ENCODE results near the gene BCLAF3.
A peak's percentile ranks its signal among the peaks of the same experiment; 100 is the strongest.

Gene BCLAF3

DNA sequence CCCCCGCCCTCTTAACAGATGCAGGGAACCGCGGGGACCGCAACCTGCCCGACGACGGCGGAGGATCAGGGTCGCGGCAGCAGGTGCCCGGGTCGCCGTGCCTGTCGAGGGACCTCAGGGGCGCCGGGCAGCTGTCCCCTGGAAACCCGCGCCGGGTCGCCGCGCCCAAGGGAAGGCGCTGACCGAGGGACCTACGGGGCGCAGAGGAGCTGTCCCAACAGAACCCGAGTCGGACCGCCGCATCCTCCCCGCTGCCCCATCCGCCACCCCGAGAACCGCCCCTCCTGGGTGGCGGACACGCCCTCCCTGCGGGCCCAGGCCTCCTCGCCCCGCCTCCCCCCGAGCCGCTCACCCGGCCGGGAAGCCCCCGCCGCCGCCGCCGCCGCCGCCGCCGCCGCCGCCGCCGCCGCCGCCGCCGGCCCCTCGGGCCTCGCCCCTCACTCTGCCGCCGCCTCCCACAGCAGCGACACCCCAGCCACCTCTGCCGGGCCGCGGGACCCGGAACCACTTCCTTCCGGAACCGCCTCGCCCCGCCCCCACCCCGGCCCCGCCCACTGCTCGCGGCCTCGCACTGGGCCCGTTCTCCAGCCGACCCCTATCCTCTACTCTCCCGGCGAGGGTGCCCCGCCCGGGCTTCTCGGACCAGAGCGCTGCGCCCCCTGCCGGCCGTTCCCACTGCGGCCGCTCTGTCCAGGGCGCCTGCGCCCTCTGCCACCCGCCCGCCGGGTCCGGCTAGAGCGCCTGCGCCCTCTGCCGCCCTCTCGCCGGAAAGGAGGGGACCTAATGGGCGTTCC lies at the start of gene BCLAF3:
BCLAF3 (minus strand) TSS at position 506 of the 794 bp plus-strand sequence. CDS start 20,797 bp downstream, outside the sequence.
- DNase-seq = peak; percentile 86 to 93

- no peak for DNase-seq
Observed at GRCh38 chrX:20038966-20039365, 48.1 kb upstream of the BCLAF3 start.

- no peak for DNase-seq
Observed at GRCh38 chrX:20037186-20037585, 46.3 kb upstream of the BCLAF3 start.

DNA sequence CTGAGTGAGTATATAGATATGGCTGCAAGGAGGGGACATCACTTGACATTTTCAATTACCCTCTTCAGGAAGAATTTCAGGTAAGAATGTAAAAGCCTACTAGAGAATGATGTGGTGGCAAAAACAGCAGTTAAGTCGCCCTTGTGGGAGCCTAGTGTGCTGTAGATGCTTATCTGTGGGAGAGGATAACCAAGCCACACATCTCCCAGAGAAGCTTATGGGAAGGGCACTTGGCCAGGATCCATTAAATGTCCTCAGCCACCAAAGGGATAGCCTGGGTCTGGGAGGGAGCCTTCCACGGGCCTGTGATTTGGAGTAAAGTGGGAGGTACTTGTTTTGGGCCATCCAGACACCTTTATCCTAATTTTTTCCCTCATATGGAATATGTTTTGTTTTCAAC lies 41.3 kb upstream of the BCLAF3 start:
- no peak for DNase-seq

DNA sequence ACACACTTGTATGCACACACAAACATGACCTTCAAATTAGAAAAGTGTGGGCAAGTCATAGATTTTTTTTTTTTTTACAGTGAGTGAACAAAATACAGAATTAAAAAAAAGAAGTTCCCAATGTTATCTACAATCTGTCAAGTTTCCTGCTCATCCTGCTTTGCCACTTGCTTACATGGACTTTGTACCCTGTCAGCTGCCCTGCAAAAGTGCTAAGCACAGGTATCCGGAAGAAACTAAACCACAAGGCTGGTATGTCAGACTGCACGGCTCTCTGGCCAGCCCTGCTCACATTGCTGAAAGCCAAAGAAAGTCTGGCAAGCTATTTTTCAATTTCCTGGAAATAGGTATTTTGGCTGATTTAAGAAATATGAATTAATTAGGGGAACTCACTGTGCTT lies 38.9 kb upstream of the BCLAF3 start:
- DNase-seq = no peak

DNA sequence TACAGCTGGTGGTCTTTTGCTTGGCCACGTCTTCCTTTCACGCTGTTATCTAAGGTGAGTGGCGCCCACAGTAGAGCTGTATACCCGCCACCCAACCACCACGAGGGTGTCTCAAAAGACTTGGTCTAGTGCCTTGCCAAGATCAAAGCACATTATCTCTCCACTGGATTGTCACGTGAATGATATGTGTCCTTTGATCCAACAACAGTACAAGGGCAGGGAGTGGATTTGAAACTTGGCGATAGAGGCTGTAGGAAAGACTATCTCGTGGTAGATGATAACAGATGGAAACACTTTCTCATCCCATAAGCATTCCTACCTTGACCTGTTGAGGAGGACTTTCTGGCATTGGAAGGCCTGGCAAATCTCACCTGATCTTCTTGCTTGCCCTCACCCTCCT lies 37.7 kb upstream of the BCLAF3 start:
- no peak for DNase-seq

- no peak for DNase-seq
Observed at GRCh38 chrX:20026278-20026677, 35.4 kb upstream of the BCLAF3 start.

- DNase-seq = no peak
Observed at GRCh38 chrX:20019672-20020365, 29.0 kb upstream of the BCLAF3 start.

GRCh38 chrX:20016616-20016945 lies 25.7 kb upstream of the BCLAF3 start:
- no peak for DNase-seq

DNA sequence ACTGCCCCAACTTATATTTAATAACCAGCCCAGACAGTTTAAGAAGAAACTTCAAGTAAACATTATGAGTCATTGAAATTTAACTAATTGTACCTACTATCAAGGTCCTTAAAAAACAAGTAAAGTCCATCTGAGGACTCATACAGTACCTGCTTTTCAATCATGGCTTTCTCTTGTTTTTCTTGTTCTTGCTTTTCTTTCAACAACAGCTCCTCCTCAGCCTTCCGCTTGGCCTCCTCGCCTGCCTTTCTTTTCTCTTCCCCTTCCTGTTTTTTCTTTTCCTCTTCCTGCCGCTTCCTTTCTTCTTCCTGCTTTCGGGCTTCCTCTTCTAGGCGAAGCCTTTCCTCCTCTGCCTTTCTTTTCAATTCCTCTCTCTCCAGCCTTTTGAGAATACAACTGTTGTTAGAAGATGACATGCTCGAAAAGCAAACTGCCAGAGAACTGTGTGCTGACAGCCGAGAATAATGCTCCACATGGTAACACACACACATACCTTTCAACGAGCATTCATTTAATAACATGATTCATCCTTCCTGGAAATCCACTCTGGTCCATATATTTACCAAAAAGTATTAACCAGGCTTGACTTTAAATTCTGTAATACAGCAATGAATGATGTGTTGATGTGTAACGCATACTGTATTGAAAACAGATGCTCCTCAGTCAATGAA lies 25.2 kb upstream of the BCLAF3 start:
- DNase-seq = no peak

- DNase-seq = no peak
Observed at GRCh38 chrX:20015422-20015821, 24.6 kb upstream of the BCLAF3 start.

- no peak for DNase-seq
Observed at GRCh38 chrX:20011608-20012007, 20.7 kb upstream of the BCLAF3 start.

- no peak for DNase-seq
Observed at GRCh38 chrX:20007962-20008622, 17.2 kb upstream of the BCLAF3 start.

GRCh38 chrX:20005883-20006282 lies 15.0 kb upstream of the BCLAF3 start:
- no peak for DNase-seq

- DNase-seq = no peak
Observed at GRCh38 chrX:20001588-20001987, 10.7 kb upstream of the BCLAF3 start.

DNA sequence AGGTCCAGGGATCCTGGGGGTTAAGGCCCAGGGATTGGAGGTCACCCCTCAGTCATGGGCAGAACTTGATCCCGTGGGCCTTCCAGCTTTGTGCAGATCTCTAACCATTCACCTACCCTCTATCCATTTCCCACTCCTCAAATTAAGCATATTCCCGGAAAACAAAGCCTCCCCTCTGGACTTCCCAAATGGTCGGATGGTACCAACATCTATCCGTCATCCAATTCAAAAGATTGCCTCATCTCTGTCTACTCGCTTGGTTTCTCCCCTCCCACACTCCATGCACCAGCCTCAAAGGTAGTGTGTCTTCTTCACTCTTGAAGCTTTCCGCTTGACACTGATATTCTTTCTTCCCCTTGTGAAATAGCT lies 473 bp upstream of the BCLAF3 start:
- no peak for DNase-seq

DNA sequence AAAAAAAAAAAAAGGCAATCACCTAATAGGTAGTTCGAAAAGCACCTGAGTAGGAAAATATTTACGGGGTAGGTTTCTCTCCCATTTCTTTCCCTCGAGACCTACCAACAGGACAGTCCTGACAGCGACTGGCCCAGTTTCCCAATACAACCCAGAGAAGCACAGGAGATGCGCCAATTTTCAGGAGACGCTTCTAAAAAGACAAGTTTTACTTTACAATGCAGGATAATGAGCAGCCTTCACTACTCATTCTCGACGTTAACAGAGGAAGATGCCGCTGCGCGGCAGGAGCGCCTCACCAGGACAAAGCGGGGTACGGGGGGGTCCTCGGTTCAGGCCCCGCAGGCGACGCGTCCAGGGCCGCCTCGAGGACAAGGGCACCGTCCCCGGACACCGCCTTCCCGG lies 708 bp downstream of the BCLAF3 start:
- DNase-seq = no peak

DNA sequence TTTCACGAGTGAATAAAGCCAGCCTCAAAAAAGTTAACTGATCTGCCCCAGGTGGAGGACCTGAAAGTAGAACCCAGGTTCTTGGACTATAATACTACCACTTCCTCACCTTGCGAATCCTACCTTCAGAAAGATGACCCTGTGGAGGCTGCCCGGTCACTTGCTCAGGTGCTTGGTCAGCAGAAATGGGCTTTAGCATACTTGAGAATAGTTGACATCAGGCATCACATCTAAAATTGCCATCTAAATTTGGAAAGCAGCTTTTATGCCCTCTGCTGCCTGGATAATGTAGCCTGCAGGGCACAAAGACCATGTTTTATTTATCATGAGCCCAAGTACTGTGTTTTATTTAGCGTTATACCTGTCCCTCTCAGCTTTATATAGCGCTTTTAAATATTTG lies 3.0 kb downstream of the BCLAF3 start:
- no peak for DNase-seq

DNA sequence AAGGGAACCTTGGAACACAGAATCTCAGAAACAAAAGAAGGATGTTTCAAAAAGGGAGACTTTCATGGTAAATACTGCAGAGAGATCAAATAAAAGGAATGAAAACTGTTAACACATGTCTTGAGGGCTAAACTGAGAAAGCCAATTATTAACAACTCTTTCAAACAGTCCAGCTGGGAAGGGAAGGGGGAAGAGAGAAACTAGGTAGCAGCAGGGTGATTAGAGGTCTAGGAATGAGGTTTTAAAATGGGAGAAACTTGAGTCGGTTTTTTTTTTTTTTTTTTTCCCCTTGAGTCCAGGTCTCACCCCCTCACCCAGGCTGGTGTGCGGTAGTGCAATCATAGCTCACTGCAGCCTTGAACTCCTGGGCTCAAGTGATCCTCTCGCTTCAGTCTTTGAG lies 4.3 kb downstream of the BCLAF3 start:
- no peak for DNase-seq

DNA sequence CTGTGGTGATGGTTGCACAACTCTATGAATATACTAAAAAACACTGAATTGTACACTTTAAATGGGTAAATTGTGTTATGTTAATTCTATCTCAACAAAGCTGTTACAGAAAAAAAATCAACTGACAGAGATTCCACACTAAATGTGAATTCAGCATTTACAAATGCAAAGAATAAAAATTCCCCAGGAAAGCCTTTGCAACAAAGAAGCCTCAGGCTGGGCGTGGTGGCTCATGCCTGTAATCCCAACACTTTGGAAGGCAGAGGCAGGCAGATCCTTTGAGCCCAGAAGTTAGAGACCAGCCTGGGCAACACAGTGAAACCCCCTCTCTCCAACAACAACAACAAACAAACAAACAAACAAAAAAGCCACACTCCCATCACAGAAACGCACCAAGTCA lies 8.9 kb downstream of the BCLAF3 start:
- no peak for DNase-seq

- DNase-seq = no peak
Observed at GRCh38 chrX:19975845-19976244, 15.0 kb downstream of the BCLAF3 start.

GRCh38 chrX:19972984-19973383 lies 17.9 kb downstream of the BCLAF3 start:
- no peak for DNase-seq

DNA sequence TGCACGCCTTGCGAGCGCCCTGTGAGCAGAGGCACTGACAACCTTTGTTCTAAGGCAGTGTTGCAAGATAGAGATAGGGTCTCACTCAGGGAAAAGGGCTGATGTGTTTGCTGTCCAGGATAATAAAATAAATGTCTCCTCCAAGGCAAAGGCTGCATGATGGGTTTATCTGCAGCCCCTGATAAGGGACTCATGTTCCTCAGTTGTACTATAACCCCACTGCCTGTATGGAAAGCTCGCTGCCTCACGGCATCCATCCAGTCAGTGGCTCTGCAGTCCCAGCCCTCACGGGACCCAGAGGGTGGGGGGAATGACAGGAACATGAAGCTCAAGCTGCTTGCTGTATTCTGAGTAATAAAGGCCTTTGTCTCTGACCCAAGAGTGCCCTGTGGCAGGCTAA lies 22.6 kb downstream of the BCLAF3 start:
- no peak for DNase-seq

DNA sequence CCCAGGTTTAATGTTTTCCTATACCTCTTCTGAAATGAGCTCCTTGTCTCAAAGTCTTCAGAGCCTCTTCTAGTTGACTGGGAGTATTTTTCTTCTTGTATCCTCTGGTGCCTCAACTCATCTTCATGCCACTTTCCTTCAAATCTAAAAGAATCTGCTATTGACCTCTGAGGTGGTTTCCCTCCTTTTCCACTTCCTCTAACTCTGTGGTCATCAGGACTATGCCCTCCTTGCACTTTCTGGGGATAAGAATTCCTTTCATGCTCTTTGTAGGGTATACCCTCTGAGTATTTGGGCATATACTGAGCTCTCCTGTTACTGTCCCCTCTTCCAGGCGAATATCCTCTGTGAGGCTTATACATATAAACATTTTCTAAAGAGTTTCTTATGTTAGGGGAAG lies 24.8 kb downstream of the BCLAF3 start:
- DNase-seq = no peak
